Peyer's patch (tissue), 4 donors: Measurements from ENCODE around the gene BRI3. TPM values are rescaled to one million over a fixed set of nuclear protein-coding genes. Genes with fewer than 3 reads are reported as not detected.
"Not testable (repeated sequence)": the region's sequence is repeated elsewhere in the genome, so short reads cannot be mapped to it uniquely, and the experiment has no call there.

Source experiments
- DNase-seq, 3 donors: peaks; one replicate each; pipeline ENCODE4 v3.0.0-alpha.2; 2017 to 2019
- H3K27ac ChIP-seq, 4 donors: fragments of 200-600 bp; sonication (generic); one replicate each; pipeline ENCODE4 v1.5.1; 2016 to 2019
- H3K27me3 ChIP-seq, 2 donors: fragments of 200-600 bp; sonication (generic); one replicate each; pipeline ENCODE4 v1.5.1; 2019
- H3K36me3 ChIP-seq, 3 donors: fragments of 200-600 bp; sonication (generic); one replicate each; pipeline ENCODE4 v1.5.1; 2016 to 2019
- H3K4me1 ChIP-seq, 4 donors: fragments of 200-600 bp; sonication (generic); one replicate each; pipeline ENCODE4 v1.5.1; 2016 to 2019
- H3K4me3 ChIP-seq, 4 donors: fragments of 200-600 bp; sonication (generic); 1 replicate in 3 of 4; 2 replicates in 1 of 4; pipeline ENCODE4 v1.5.1; 2016 to 2019; ENCODE audit warnings: mild to moderate bottlenecking in 1 of 4
- H3K9me3 ChIP-seq, 4 donors: fragments of 200-600 bp; sonication (generic); one replicate each; pipeline ENCODE4 v1.5.1; 2016 to 2019; ENCODE audit warnings: mild to moderate bottlenecking in 1 of 4
- CTCF ChIP-seq, 6 experiments: fragments of 450-650 bp in 4 of 6; fragments of 200-600 bp in 2 of 6; sonication (generic) in 1 of 6; IDR thresholded peaks; one replicate each; pipeline ENCODE4 v1.5.1; 2017 to 2019; ENCODE audit warnings: antibody characterized with exemption in 6 of 6, mild to moderate bottlenecking in 3 of 6, moderate library complexity in 1 of 6
- POLR2A ChIP-seq, 2 donors: fragments of 450-650 bp; IDR thresholded peaks; one replicate each; pipeline ENCODE4 v1.5.1; 2017; ENCODE audit warnings: antibody characterized with exemption in 2 of 2, mild to moderate bottlenecking in 2 of 2, moderate library complexity in 2 of 2
- total RNA-seq, 4 donors: library from RNA; depleted of rRNA; stranded (reverse); fragments of >200 nt; gene quantifications; one replicate each; pipeline ENCODE4 v1.1.0, GENCODE V29; 2016

The BRI3 gene
- total RNA-seq, 4 donors from 2014 or later, result 21.5 to 91.2 (median 69.6) TPM

- H3K4me1 ChIP-seq, result no peaks in the 10 kb centered on the region
- no peaks in the 10 kb centered on the region for H3K9me3 ChIP-seq
- no peak for DNase-seq
- no peak overlapping the region for H3K27ac ChIP-seq
- H3K4me3 ChIP-seq, result no peak overlapping the region
- TF ChIP-seq CTCF (IDR thresholded peaks at IDR 0.05) (no peak), POLR2A (IDR thresholded peaks at IDR 0.05) (no peak)
- peaks cover 0 to 50% (median 0%) of the 10 kb centered on the region in 3 donors for H3K36me3 ChIP-seq
- no peaks in the 10 kb centered on the region for H3K27me3 ChIP-seq
These were observed 30.7 kb downstream of the BRI3 start for GRCh38 chr7:98312201-98312600.

- Histone ChIP-seq H3K4me3 (no peak overlapping the region), H3K36me3 (peaks cover 0 to 31% (median 0%) of the 10 kb centered on the region in 3 donors), H3K9me3 (no peaks in the 10 kb centered on the region), H3K4me1 (no peaks in the 10 kb centered on the region), H3K27me3 (no peaks in the 10 kb centered on the region), H3K27ac (no peak overlapping the region)
- TF ChIP-seq POLR2A (IDR thresholded peaks at IDR 0.05), result no peak
- TF ChIP-seq CTCF (IDR thresholded peaks at IDR 0.05), result no peak
- DNase-seq, result peak in 1 of 3 donors; percentile 29
These were observed 33.0 kb downstream of the BRI3 start for GRCh38 chr7:98314469-98314868.

- H3K9me3 ChIP-seq, result no peaks in the 10 kb centered on the region
- no peaks in the 10 kb centered on the region for H3K27me3 ChIP-seq
- peaks cover 0 to 26% (median 0%) of the 10 kb centered on the region in 3 donors for H3K36me3 ChIP-seq
- no peak for TF ChIP-seq CTCF (IDR thresholded peaks at IDR 0.05)
- no peak for TF ChIP-seq POLR2A (IDR thresholded peaks at IDR 0.05)
- no peak overlapping the region for H3K4me3 ChIP-seq
- H3K4me1 ChIP-seq, result no peaks in the 10 kb centered on the region
- no peak overlapping the region for H3K27ac ChIP-seq
- no peak for DNase-seq
These were observed 34.0 kb downstream of the BRI3 start for GRCh38 chr7:98315318-98315993.

- not testable (repeated sequence) for H3K27ac ChIP-seq, H3K4me3 ChIP-seq, H3K27me3 ChIP-seq, DNase-seq, H3K9me3 ChIP-seq, H3K4me1 ChIP-seq
- peaks cover 0 to 23% (median 0%) of the 10 kb centered on the region in 3 donors for H3K36me3 ChIP-seq
These were observed 34.6 kb downstream of the BRI3 start for GRCh38 chr7:98315994-98316527.

GRCh38 chr7:98317366-98318040, 36.0 kb downstream of the BRI3 start:
- H3K4me1 ChIP-seq, result no peaks in the 10 kb centered on the region
- H3K27me3 ChIP-seq, result no peaks in the 10 kb centered on the region
- no peak overlapping the region for H3K4me3 ChIP-seq
- H3K9me3 ChIP-seq, result no peaks in the 10 kb centered on the region
- peaks cover 0 to 23% (median 0%) of the 10 kb centered on the region in 3 donors for H3K36me3 ChIP-seq
- TF ChIP-seq CTCF (IDR thresholded peaks at IDR 0.05) (no peak), POLR2A (IDR thresholded peaks at IDR 0.05) (no peak)
- H3K27ac ChIP-seq, result no peak overlapping the region
- DNase-seq, result no peak

- no peaks in the 10 kb centered on the region for H3K9me3 ChIP-seq
- TF ChIP-seq CTCF (IDR thresholded peaks at IDR 0.05) (no peak), POLR2A (IDR thresholded peaks at IDR 0.05) (no peak)
- H3K36me3 ChIP-seq, result peaks cover 0 to 16% (median 0%) of the 10 kb centered on the region in 3 donors
- DNase-seq, result no peak
- no peak overlapping the region for H3K4me3 ChIP-seq
- no peak overlapping the region for H3K27ac ChIP-seq
- H3K27me3 ChIP-seq, result no peaks in the 10 kb centered on the region
- no peaks in the 10 kb centered on the region for H3K4me1 ChIP-seq
These were observed 37.7 kb downstream of the BRI3 start for GRCh38 chr7:98319176-98319575.
